Superior temporal gyrus (tissue), 1 donor: ENCODE data around the gene MT2A.

Experiments
- DNase-seq: peaks from one replicate; pipeline ENCODE4 v3.0.0-alpha.2; 2016; ENCODE audit errors: extremely low spot score

MT2A gene

GRCh38 chr16:56637814-56638750, 29.7 kb downstream of the MT2A start, which contains the start of gene MT1A:
TSS of gene MT1A (plus strand) at chr16:56638666. CDS start at chr16:56638739, 73 bp downstream.
- DNase-seq, result no peak

DNA sequence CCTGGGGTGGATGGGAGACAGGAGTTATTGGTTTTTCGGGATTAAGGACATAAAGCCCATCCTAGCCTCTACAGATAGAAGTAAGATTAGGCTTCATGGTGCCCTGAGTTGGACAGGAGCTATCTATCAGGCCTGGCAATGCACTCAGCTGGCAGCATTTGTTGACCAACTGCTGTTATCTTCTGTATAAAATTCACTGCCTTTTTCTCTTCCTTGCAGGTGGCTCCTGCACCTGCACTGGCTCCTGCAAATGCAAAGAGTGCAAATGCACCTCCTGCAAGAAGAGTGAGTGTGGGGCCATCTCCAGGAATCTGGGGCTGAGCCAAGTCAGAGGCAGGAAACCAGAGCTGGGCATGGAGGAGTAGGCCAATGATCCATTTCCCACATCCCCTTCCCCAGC, 30.7 kb downstream of the MT2A start:
- no peak for DNase-seq

- no peak for DNase-seq
These were observed 31.7 kb downstream of the MT2A start for GRCh38 chr16:56640076-56640475.

DNA sequence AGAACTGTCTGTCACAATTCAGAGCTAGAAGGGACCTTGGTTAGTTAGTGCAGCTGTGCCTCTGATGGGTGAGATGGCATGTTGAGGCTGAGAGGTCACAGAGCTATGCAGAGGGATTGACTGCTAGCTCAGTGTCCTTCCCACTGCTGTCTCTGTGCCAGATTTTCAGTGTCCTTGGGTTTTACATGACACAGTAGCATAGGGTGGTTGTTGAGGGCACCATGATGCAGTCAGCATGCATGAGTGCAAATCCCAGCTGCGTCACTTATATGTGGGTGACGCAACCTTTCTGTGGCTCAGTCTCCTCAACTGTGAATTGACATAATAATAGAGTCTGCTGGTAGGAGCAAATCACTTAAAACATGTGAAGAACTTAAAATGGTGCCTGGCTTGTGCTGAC, 32.8 kb downstream of the MT2A start:
- no peak for DNase-seq

DNA sequence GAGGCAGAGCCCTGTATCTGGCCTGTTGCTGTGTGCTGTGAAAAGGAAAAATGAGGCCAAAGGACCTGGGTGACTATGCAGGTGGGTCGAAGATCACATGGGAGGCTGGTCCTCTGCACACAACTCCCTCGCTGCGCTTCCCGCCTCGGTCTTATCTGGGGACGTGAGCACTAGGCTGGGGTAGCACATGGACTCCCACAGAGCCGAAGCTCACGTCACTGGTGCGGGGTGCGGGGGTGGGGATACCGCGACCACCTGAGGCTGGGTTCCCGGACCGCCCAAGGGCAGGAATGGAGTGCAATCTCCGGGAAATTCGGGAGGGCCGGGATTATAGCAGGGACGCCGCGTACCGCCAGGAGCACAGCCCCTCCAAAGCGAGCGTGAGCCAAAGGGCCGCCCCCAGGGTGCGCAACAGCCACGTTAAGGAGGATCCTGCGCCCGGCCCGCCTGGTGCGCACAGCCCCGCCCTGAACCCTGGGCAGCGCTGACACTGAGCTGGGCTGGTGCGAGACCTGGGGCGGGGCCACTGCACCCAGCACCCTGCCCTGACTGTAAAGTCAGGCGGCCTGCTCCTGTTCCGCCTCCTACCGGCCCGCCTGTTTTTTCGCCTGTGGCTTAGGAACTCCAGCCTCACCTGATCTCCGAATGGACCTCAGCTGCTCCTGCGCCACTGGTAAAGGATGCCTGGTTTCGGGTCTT, 34.8 kb downstream of the MT2A start:
- no peak for DNase-seq

DNA sequence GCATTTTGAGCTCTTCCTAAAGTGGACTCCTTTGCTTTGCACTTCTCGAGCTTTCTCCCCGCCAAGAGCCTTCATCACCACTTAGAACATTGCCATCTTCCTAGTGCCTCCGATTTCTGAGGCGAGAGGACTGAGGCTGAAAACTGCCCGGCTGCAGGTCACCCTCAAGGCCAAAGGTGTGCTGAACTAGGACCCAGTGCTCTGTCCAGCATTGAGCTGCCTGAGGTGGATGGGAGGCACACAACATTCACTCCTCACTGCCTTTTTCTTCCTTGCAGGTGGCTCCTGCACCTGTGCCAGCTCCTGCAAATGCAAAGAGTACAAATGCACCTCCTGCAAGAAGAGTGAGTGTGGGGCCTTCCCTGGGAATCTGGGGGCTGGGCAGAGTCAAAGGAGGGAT, 35.4 kb downstream of the MT2A start:
- no peak for DNase-seq

DNA sequence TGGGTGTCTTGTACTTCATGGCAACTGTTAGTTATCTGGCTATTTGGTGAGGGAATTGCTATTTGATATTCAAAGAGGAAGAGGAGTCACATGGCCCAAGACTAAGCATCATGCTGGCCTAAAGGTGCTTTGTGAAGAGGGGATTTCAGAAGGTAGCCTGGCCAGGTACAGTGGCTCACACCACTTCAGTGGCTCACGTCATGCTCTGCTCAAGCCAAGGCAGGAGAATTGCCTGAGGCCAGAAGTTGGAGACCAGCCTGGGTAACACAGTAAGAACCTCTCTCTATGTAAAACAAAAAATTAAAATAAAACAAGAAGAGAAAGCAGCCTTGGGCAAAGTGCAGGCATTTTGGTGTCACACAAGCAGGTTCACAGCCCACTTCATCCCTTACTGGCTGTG, 36.9 kb downstream of the MT2A start:
- DNase-seq, result no peak

GRCh38 chr16:56645838-56646237, 37.5 kb downstream of the MT2A start:
- DNase-seq, result no peak

GRCh38 chr16:56647641-56648431, 39.5 kb downstream of the MT2A start:
- DNase-seq, result no peak

DNA sequence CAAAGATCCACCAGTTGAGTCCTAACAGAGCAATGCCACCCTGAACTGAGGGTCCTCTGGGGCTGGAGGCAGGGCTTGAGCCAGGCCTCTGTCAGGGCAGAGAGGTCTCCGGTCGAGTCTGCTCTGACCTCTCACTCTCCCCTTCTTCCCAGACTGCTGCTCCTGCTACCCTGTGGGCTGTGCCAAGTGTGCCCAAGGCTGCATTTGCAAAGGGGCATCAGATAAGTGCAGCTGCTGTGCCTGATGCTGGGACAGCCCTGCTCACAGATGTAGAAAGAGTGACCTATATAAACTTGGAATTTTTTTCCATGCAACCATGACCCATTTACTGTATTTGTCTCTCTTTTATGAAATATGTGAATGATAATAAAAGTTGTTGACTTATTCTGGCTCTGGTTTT, 40.9 kb downstream of the MT2A start:
- no peak for DNase-seq

DNA sequence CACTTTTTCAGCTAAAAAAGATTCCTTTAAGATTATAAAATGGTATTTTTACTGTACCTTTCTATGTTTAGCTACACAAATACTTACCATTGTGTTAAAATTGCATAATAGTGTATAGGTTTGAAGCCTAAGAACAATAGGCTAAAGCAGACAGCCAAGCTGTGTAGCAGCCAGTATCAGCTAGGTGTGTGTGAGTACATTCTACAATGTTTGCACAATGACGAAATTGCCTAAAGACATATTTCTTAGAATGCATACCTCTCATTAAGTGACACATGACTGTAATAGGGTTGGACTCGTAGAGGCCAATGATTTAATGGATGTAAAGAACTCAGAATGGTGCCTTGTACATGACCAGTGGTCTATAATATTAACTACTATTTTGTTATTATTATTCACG, 41.4 kb downstream of the MT2A start:
- DNase-seq, result no peak

DNA sequence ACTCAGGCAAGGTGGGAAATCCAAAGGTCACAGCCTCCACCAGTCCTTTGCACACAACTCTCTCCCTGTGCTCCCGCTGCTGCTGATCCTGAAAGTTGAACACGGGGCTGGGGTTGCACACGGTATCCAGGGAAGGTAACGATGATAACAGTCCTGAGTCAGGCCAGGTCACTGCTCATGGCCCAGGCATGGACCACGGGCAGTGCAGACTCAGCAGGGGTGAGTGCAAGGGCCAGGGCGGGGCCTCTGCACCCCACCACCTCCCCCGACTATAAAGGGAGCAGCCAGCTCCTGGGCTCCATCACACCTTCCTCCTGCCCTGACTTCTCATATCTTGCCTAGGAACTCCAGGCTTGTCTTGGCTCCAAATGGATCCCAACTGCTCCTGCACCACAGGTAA, 43.2 kb downstream of the MT2A start, which contains the start of gene MT1B:
Gene MT1B (plus strand): TSS at position 301 of the 400 bp plus-strand sequence. CDS start 68 bp downstream, at position 369.
- DNase-seq, result no peak

DNA sequence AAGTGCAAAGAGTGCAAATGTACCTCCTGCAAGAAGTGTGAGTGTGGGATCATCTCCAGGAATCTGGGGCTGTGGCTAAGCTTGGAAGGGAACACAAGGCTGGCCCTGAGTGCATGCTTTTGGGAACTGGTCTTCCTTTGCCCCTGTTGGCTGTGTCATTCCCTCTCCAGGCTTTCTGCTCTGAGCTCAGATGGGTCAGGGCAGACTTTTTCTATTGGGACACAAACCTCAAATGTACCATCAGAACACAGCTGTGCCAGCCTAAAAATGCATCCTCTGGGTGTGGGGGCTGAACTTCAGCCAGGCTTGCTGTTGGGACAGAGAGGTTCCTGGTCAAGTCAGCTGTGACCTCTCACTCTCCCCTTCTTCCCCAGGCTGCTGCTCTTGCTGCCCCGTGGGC, 44.2 kb downstream of the MT2A start:
- no peak for DNase-seq

DNA sequence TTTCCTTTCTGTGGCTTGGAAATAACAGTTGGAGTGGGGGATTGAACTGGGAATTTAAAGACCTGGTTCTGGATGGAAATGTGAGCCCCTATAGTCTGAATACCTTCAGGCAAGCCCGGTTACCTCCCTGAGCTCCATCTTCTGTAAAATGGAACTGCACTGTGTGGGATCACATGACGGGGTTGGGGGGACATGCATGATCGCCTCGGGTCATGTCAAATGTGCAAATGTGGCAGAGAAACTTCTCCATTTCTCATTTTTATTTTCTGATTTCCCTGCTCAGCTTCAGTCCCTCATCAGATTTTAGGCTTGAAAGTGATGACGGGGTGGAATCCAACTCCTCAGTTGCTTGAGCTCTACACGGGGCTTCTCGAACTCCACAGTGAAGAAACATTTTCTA, 44.8 kb downstream of the MT2A start:
- DNase-seq, result no peak

DNA sequence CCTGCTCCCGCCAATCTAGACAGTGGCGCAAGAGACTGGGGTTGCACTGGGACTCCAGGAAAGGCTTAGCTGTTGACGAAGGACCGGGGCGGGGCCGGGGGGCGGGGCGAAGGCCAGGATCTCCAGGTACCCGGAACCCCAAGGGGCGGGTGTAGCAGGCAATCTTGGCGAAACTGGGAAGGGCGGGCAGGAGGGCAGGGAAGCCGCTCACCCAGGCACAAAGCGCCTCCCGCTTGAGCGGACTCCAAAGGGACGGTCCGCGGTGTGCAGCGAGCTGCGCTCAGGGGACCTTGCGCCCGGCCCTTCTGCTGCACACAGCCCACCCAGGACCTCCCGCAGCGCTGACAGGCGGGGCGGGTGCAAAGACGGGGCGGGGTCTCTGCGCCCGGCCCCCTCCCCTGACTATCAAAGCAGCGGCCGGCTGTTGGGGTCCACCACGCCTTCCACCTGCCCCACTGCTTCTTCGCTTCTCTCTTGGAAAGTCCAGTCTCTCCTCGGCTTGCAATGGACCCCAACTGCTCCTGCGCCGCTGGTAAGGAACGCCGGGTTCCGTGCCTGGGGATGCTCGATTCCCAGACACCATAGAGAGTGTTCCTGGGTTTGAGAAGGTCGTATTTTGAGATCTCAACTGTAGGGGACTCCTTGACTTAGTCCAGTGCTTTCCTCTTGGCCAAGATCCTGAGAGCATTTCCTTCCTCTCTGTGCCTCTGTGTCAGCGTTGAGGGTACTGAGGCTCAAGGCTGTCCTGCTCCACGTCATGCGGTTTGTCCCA, 49.4 kb downstream of the MT2A start, which contains the start of gene MT1F:
Gene MT1F (plus strand): TSS at position 405 of the 772 bp plus-strand sequence. CDS start 100 bp downstream, at position 505.
- DNase-seq, result no peak

GRCh38 chr16:56658327-56658875, 50.0 kb downstream of the MT2A start:
- no peak for DNase-seq
